PC-3 (cell line): ENCODE data around the gene SH3D19. TPM values are rescaled to one million over a fixed set of nuclear protein-coding genes. Genes with fewer than 3 reads are reported as not detected.
A peak's percentile ranks its signal among the peaks of the same experiment; 100 is the strongest.

Experiments
- ATAC-seq: fragments of 200-7000 bp; cut with Tn5 transposase; 2 replicates; pipeline ENCODE4 v1.9.1; 2020; ENCODE audit warnings: mild to moderate bottlenecking, moderate library complexity
- Bru-seq: library from RNA; stranded (reverse); fragments of 400-500 nt; gene quantifications from one replicate; lab custom pipeline; 2021; lab: Mats Ljungman, UMichigan
- BruChase-seq, 2 experiments: library from RNA; stranded (reverse); fragments of 400-500 nt; gene quantifications; one replicate each; lab custom pipeline; 2021; lab: Mats Ljungman, UMichigan
- BruUV-seq: library from RNA; stranded (reverse); fragments of 400-500 nt; replicated peaks from 2 replicates; lab custom pipeline; 2021; lab: Mats Ljungman, UMichigan
- CTCF ChIA-PET: fragments of 300-600 bp; sonication (Branson Sonifier 250); formaldehyde crosslinking; loops from one replicate; lab custom pipeline; 2022; ENCODE audit warnings: antibody characterized with exemption; lab: Charles Lee
- POLR2A ChIA-PET: fragments of 300-600 bp; sonication (Branson Sonifier 250); formaldehyde crosslinking; loops from one replicate; lab custom pipeline; 2022; ENCODE audit warnings: antibody characterized with exemption; ENCODE audit not compliant: unreplicated experiment; lab: Charles Lee
- DNase-seq: peaks from one replicate; pipeline ENCODE4 v3.0.0-alpha.2; 2015
- H2AFZ ChIP-seq: fragments of 300-600 bp; sonication (generic); 2 replicates; pipeline ENCODE4 v1.6.0; 2016; ENCODE audit warnings: antibody characterized with exemption, low read length
- H3F3A ChIP-seq: fragments of 300-600 bp; sonication (generic); one replicate; pipeline ENCODE4 v1.6.0; 2017; ENCODE audit warnings: antibody characterized with exemption, low read length, control low read depth, mild to moderate bottlenecking; ENCODE audit not compliant: unreplicated experiment
- H3K27ac ChIP-seq: fragments of 300-600 bp; sonication (generic); 2 replicates; pipeline ENCODE4 v1.5.1; 2016; ENCODE audit warnings: mild to moderate bottlenecking, low read length
- H3K27me3 ChIP-seq: fragments of 300-600 bp; sonication (generic); 2 replicates; pipeline ENCODE4 v1.6.1; 2016; ENCODE audit warnings: low read length, mixed read lengths
- H3K36me3 ChIP-seq: fragments of 300-600 bp; sonication (generic); 2 replicates; pipeline ENCODE4 v1.6.1; 2016; ENCODE audit warnings: low read depth, mixed run types, low read length, mixed read lengths
- H3K4me1 ChIP-seq: fragments of 300-600 bp; sonication (generic); 2 replicates; pipeline ENCODE4 v1.5.1; 2016; ENCODE audit warnings: low read length; ENCODE audit not compliant: insufficient read depth
- H3K4me2 ChIP-seq: fragments of 300-600 bp; sonication (generic); 2 replicates; pipeline ENCODE4 v1.6.0; 2016; ENCODE audit warnings: low read length
- H3K4me3 ChIP-seq: fragments of 300-600 bp; sonication (generic); 2 replicates; pipeline ENCODE4 v1.5.1; 2016; ENCODE audit warnings: mild to moderate bottlenecking, low read length, mixed read lengths
- H3K79me2 ChIP-seq: fragments of 300-600 bp; sonication (generic); 2 replicates; pipeline ENCODE4 v1.6.1; 2017; ENCODE audit warnings: low read length, mixed read lengths
- H3K9ac ChIP-seq: fragments of 300-600 bp; sonication (generic); 2 replicates; pipeline ENCODE4 v1.6.0; 2016; ENCODE audit warnings: mild to moderate bottlenecking, low read length
- H3K9me2 ChIP-seq: fragments of 300-600 bp; sonication (generic); replicated peaks from 2 replicates; pipeline ENCODE4 v1.6.1; 2016; ENCODE audit warnings: mixed run types, low read length, mixed read lengths
- H3K9me3 ChIP-seq: fragments of 300-600 bp; sonication (generic); 2 replicates; pipeline ENCODE4 v1.6.1; 2016; ENCODE audit warnings: low read length, mixed read lengths
- H4K20me1 ChIP-seq: fragments of 300-600 bp; sonication (generic); 2 replicates; pipeline ENCODE4 v1.6.1; 2016; ENCODE audit warnings: low read length, mixed read lengths
- CTCF ChIP-seq: fragments of 300-600 bp; sonication (generic); conservative IDR thresholded peaks from 2 replicates; pipeline ENCODE4 v1.5.1; 2017; ENCODE audit warnings: antibody characterized with exemption, low read depth, mild to moderate bottlenecking, low read length
- EZH2 ChIP-seq: fragments of 300-600 bp; sonication (generic); IDR thresholded peaks from one replicate; pipeline ENCODE4 v1.6.1; 2017; ENCODE audit warnings: antibody characterized with exemption, mild to moderate bottlenecking, low read length; ENCODE audit not compliant: unreplicated experiment
- EZH2phosphoT487 ChIP-seq: fragments of 300-600 bp; sonication (generic); IDR thresholded peaks from 2 replicates; pipeline ENCODE4 v1.6.1; 2018; ENCODE audit warnings: mild to moderate bottlenecking, antibody characterized with exemption, low read length, borderline replicate concordance
- intact Hi-C: fragments of 100-400 bp; cut with micrococcal nuclease; formaldehyde crosslinking; loops from 2 replicates; pipeline ENCODE4 v1.9.0; 2023
- long read RNA-seq: library from polyadenylated mRNA; unstranded; transcript quantifications from one replicate; pipeline ENCODE4 v2.0.0, GENCODE V29; 2021; ENCODE audit not compliant: unreplicated experiment
- total RNA-seq: library from RNA; depleted of rRNA; stranded (reverse); fragments of >200 nt; gene quantifications from 2 replicates; pipeline ENCODE4 v1.2.3, GENCODE V29; 2014; rRNA removed

Gene SH3D19
- total RNA-seq (30.1 and 31.1 TPM in 2 replicates), Bru-seq, nascent RNA (percentile 93 among the genes with signal in this experiment), BruChase-seq, experiment 1, labeled RNA remaining after a 6-hour chase (percentile 78 among the genes with signal in this experiment), BruChase-seq, experiment 2, labeled RNA remaining after a 2-hour chase (percentile 84 among the genes with signal in this experiment)
- long read RNA-seq, full-length matches to known transcripts, result 26 of 131 reads
- long read RNA-seq, partial matches to known transcripts, result 37 of 131 reads
- long read RNA-seq, other reads (novel, unspliced or antisense), result 68 of 131 reads

- Histone ChIP-seq H3K9me3 (no peaks in the 10 kb centered on the region), H3K4me1 (peaks cover 59% of the 10 kb centered on the region), H3K9me2 (no peaks in the 10 kb centered on the region), H3K27me3 (no peaks in the 10 kb centered on the region), H3K79me2 (peaks cover 49% of the 10 kb centered on the region), H3K27ac (peak within 1 kb of the TSS; percentile 91), H3K36me3 (no peaks in the 10 kb centered on the region), H3F3A (peaks cover 11% of the 10 kb centered on the region), H3K4me3 (peak within 1 kb of the TSS; percentile 71), H3K9ac (peak within 1 kb of the TSS; percentile 97), H2AFZ (peak within 1 kb of the TSS; percentile 76), H4K20me1 (peaks cover 17% of the 10 kb centered on the region), H3K4me2 (peak within 1 kb of the TSS; percentile 92)
- BruUV-seq, result no TSS peak
- ATAC-seq (peak; percentile 79), DNase-seq (peak; percentile 85)
- intact Hi-C loops, result loop anchor here (2.0 to 5.0 kb wide), 3 partner anchors 21 to 83 kb away; partner anchors contain the start of gene FHIP1A
- no peak for TF ChIP-seq CTCF
- no peak for TF ChIP-seq EZH2phosphoT487
- no peak for TF ChIP-seq EZH2
- ChIA-PET POLR2A (interaction anchor here (0.6 to 0.9 kb wide), 7 partner anchors 17 to 144 kb away, joined by 3 to 13 read pairs (median 6); no protein-coding TSS in a partner anchor), CTCF (no interaction called here)
These were observed at the start of gene SH3D19 for GRCh38 chr4:151325111-151325948. SH3D19 (minus strand) TSS chr4:151325605; CDS start chr4:151325352, 253 bp downstream.

- H3K79me2 ChIP-seq, result no peaks in the 10 kb centered on the region
- H3K27ac ChIP-seq, result no peak overlapping the region
- intact Hi-C loops, result loop anchor here (1.0 to 5.0 kb wide), 6 partner anchors 33 to 245 kb away; partner anchors contain the start of gene FHIP1A
- BruUV-seq, result no TSS peak
- peak; percentile 88 for DNase-seq
- no peaks in the 10 kb centered on the region for H3K27me3 ChIP-seq
- H4K20me1 ChIP-seq, result no peaks in the 10 kb centered on the region
- no peaks in the 10 kb centered on the region for H3F3A ChIP-seq
- H3K4me1 ChIP-seq, result peaks cover 10% of the 10 kb centered on the region
- CTCF ChIA-PET, result interaction anchor here (0.6 to 0.8 kb wide), 2 partner anchors 167 to 245 kb away, joined by 3 to 4 read pairs; no protein-coding TSS in a partner anchor
- H3K36me3 ChIP-seq, result no peaks in the 10 kb centered on the region
- peak; percentile 95 for ATAC-seq
- no peak overlapping the region for H3K4me3 ChIP-seq
- TF ChIP-seq CTCF (peak; percentile 92), EZH2 (no peak)
- H3K9me3 ChIP-seq, result no peaks in the 10 kb centered on the region
- peak overlapping the region; percentile 61 for H3K4me2 ChIP-seq
- H3K9ac ChIP-seq, result peak overlapping the region; percentile 5; the same call in 1 of the 2 replicates
- no peaks in the 10 kb centered on the region for H3K9me2 ChIP-seq
- H2AFZ ChIP-seq, result peak overlapping the region; percentile 82
- POLR2A ChIA-PET, result no interaction called here
These were observed 37.2 kb upstream of the SH3D19 start for GRCh38 chr4:151362404-151363164.
